Stimulated activated CD4-positive, alpha-beta T cell treated with anti-CD3 and anti-CD28 coated beads, Interleukin-1b, Interleukin-23, amount 100 ng/mL, for 1 hour (primary cell): Measurements from ENCODE around the gene RPS8.
"Not testable (repeated sequence)": the region's sequence is repeated elsewhere in the genome, so short reads cannot be mapped to it uniquely, and the experiment has no call there.

Experiments used
- DNase-seq, 2 donors: peaks; one replicate each; pipeline ENCODE4 v3.0.0-alpha.2; 2020; ENCODE audit warnings: low read depth in 2 of 2

The RPS8 gene

GRCh38 chr1:44803062-44803311, 27.6 kb downstream of the RPS8 start:
- no peak for DNase-seq

- no peak for DNase-seq
Observed at GRCh38 chr1:44803312-44804095, 28.2 kb downstream of the RPS8 start.

GRCh38 chr1:44805311-44806024, 30.1 kb downstream of the RPS8 start:
- no peak for DNase-seq

DNA sequence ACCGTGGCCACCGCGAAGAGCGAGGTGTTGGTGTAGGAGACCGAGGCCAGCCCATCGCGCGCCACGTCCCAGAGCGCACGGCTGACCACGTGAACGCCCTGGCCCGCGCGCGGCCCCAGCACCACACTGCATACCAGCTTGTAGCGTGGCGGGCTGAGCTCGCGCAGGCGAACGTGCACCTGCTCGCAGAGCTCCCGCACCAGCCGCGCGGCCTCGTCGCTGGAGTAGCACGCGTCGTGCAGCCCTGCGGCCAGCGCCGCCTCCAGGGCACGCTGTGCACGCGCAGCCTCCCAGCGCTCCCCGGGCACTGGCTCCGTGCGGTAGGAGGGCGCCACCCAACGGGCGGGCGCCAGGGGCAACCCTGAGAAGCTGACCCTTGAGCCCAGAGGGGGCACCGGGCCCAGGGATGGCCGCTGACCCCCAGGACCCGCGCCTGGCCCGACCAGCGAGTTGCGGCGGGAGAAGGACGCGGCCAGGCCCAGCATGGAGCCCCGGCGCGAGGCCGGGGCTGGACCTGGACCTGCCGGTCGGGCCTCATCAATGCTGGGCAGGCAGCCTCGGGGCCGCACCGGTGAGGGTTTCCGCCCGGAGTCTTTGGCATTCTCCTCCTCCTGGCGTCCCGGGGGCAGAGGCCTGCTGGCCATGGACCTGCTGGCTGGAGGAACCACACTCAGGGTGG, 30.8 kb downstream of the RPS8 start:
- no peak for DNase-seq

GRCh38 chr1:44806704-44807363, 31.5 kb downstream of the RPS8 start, which contains the start of gene DYNLT4:
Gene DYNLT4, minus strand, starts transcription at chr1:44807351. Its CDS starts 683 bp downstream, at chr1:44806668.
- no peak for DNase-seq

GRCh38 chr1:44807364-44808062, 32.2 kb downstream of the RPS8 start:
- DNase-seq, result peak in 1 of 2 donors; percentile 87

GRCh38 chr1:44808063-44808937, 33.0 kb downstream of the RPS8 start, which contains the start of gene BTBD19:
Gene BTBD19, plus strand, starts transcription at chr1:44808523. Its CDS starts 298 bp downstream, at chr1:44808821.
- no peak for DNase-seq

GRCh38 chr1:44808938-44809917, 33.9 kb downstream of the RPS8 start:
- DNase-seq, result peak; percentile 63 to 82

DNA sequence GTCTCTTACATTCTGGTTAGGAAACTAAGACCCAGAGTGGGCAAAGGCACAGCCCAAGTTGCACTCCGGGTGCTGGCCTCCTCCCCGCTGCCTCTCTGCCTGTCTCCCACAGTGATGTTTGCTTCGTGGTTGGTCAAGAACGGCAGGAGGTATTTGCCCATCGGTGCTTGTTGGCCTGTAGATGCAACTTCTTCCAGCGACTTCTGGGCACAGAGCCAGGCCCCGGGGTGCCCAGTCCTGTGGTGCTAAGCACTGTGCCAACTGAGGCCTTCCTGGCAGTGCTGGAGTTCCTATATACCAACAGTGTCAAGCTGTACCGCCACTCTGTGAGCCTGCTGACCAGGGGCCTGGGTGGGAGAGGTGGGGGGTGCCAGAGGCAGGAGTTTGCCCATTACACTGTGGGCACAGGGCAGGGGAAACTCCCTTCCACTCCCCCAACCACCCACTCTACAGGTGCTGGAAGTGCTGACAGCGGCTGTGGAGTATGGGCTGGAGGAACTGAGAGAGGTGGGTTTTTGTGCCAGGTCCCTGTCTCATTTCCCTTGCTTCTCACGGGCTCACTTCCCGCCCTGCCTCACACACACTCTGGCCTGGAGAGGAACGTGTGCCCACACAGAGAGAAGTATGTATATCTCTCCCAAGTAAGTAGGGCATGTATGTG, 34.9 kb downstream of the RPS8 start:
- DNase-seq, result no peak

- DNase-seq, result not testable (repeated sequence)
Observed at GRCh38 chr1:44810762-44811105, 35.4 kb downstream of the RPS8 start.

GRCh38 chr1:44811234-44811633, 35.9 kb downstream of the RPS8 start:
- DNase-seq, result no peak

GRCh38 chr1:44812822-44813543, 37.6 kb downstream of the RPS8 start:
- DNase-seq, result no peak

DNA sequence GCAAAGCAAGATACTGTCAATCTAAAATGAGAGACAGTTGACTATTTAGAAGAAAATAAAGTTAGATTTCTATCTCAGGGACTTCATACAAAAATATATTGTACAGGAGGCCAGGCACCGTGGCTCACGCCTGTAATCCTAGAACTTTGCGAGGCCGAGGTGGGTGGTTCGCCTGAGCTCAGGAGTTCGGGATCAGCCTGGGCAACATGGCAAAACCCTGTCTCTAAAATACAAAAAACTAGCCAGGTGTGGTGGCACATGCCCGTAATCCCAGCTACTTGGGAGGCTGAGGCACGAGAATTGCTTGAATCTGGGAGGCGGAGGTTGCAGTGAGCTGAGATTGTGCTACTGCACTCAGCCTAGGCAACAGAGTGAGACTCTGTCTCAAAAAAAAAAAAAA, 40.6 kb downstream of the RPS8 start:
- DNase-seq, result not testable (repeated sequence)

- no peak for DNase-seq
Observed at GRCh38 chr1:44817307-44817706, 42.0 kb downstream of the RPS8 start.

DNA sequence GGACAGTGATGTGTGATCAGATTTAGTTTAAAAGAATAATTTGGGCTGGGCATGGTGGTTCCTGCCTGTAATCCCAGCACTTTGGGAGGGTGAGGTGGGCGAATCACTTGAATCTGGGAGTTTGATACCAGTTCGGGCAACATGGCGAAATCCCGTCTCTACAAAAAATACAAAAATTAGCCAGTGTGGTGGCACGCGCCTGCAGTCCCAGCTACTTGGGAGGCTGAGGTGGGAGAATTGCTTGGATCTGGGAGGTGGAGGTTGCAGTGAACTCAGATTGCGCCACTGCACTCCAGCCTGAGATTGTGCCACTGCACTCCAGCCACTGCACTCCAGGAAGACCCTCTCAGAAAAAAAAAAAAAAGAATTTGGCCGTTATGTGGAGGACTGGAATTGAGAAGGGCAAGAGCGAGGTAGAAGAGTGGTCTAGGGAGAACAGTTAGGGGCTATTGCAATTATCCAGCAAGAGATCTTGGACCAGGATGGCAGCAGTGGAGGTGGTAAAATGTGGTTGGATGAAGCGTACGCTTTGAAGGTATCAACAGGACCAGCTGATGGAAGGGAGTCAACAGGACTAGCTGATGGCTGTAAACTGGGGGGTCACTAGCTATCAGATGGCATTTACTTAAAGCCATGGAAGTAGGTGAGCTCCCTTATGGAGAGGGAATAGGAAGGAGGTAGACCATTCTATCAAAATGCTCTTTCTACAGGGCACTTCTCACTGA, 42.6 kb downstream of the RPS8 start:
- DNase-seq, result no peak

- no peak for DNase-seq
Observed at GRCh38 chr1:44819196-44819607, 43.9 kb downstream of the RPS8 start.

DNA sequence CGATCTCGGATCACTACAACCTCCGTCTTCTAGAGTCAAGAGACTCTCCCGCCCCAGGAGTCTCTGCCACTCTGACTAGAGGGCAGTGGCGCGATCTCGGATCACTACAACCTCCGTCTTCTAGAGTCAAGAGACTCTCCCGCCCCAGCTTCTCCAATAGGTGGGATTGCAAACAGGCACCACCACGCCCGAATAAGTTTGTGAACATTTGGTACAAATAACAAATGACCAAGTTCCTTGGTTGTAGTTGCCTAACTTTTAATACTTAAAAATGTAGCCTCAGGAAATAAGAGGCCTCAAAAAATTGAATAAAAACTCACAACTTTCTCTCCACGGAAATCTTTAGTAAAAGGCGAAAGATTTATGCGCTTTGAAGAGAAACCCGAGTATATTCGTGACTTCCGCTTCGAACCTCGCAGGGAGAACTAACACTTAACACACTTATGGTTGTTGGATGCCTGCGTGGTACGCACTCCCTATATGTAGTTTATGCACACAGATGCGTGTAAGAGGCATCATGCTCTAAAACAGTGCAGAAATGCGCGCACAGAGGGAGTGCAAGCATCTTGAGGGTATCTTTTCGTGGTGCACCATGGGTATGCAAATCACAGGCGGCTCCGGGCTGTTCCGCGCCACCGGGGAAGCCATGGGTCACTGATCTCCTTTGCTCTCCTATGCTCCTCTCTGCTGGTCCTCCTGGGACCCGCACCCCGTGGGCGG, 44.4 kb downstream of the RPS8 start:
- DNase-seq, result peak in 1 of 2 donors; percentile 64
